Activated CD4-positive, alpha-beta T cell treated with anti-CD3 and anti-CD28 coated beads, Interleukin-2, amount 50 U/mL, for 4 hours (primary cell): ENCODE results near the gene ARHGEF37.

Experiments
- DNase-seq, 2 experiments: peaks; one replicate each; pipeline ENCODE4 v3.0.0-alpha.2; 2020

The ARHGEF37 gene

DNA sequence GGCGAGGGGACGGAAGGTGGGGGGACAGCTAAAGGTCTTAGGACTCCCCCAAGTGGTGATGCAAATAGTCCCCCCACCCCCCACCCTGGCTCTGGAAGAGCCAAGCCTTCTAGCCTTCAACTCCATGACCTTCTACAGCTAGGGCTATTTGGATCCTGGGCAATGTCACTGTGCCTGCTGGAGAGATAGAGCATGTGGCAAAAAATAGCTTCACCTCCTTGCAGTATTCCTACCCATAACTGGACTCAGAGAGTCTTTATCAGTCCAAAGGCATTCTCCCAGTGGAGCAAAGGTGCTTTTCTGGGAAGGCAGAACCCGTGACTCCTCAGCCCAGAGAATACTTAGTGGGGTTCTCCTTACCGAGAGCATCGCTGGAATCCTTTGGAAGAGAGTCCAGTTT is 100.0 kb downstream of the ARHGEF37 start:
- no peak for DNase-seq

DNA sequence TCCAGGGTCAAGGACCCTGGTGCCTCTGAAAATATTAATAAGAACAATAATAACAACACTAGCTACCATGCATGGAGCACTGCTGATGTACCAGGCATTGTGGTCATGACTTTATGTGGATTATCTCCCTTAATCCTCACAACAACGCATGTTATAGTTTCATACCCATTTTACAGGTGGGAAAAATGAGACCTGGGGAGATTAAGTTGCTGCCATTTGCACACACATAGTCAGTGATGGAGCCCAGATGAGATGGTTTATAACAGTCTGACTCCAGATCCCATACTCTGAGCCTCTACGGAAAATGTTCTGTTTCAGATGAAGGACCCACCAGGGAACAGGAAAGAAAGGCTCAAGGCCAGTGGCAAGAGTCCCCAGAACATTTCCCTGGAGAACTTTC is 100.6 kb downstream of the ARHGEF37 start:
- DNase-seq = no peak

DNA sequence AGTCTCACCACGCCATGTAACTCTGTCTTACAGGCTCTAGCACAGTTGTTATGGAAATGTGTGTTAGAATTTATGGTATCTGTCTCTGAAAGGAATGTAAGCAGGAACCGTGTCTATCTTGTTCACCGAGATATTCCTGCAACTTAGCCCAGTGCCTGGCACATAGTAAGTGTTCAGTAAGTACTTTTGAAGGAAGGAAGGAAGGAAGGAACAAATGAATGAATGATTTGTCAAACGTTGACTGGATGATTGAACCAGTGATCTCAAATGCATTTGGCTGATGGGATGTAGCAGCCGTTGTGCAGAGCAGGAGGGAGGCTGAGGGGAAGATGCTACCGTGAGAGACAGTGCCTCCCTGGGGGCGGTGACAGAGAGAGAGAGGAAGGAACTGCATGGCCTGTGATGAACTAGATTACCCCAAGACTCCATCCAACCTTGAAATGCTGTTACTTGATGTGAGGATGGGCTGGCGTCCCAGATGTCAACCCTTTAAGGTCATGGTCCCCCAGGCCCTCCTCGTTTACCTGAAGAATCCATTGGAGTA is 101.3 kb downstream of the ARHGEF37 start:
- DNase-seq = no peak

DNA sequence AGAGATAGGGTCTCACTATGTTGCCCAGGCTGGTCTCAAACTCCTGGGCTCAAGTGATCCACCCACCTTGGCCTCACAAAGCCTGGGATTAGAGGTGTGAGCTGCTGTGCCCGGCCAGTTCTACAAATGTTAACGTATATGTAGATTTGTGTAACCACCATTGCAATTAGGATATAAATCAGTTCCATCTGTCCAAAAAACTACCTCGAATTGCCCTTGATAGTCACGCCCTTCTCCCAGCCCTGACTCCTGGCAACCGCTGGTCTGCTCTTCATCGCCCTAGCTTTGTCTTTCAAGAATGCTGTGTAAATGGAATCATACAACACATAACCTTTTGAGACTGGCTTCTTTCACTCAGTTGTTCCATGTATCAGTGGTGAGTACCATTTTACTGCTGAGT is 102.7 kb downstream of the ARHGEF37 start:
- no peak for DNase-seq

DNA sequence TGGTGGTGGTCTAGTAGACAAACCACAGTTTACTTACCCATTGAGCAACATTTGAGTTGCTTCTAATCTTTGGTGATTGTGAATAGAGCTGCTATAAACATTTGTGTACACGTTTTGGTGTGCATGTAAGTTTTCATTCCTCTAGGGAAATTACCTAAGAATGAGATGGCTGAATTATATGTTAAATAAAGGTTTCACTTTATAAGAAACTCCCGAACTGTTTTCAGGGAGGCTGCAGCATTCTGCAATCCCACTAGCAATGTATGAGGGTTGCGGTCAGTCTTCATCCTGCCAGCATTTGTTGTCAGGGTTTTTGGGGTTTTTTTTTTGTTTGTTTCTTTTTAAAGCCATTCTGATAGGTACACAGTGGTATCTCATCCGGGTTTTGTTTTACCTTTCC is 103.1 kb downstream of the ARHGEF37 start:
- DNase-seq = no peak
